ENCODE results near the gene C4orf51.
"Not testable (repeated sequence)": the region's sequence is repeated elsewhere in the genome, so short reads cannot be mapped to it uniquely, and the experiment has no call there.

The C4orf51 gene

GRCh38 chr4:145679991-145680455 lies at the start of gene C4orf51:
C4orf51 (plus strand) TSS chr4:145680146; CDS start chr4:145680204, 58 bp downstream.
- peak in 1 of 58 donors; percentile 4 for DNase-seq

DNA sequence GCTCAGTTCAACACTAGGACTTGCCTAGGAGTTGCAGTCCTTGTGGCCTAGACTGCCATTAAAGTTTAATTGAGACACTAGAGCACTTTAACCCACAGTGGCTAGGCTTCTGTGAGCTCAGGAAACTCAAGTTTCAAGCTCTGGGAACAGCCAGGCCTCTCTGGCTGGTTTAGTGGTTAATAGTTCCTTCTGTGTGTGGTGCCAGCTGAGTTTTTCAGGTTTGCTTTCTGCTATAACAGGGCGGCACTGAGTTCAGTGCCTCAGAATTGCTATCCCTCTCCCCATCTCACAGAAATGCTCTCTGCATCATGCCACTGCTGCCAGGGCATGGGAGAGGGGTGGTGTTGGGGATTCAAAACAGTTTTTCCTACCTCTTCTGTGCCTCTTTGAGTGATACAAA lies 44.8 kb upstream of the C4orf51 start:
- no peak for DNase-seq

DNA sequence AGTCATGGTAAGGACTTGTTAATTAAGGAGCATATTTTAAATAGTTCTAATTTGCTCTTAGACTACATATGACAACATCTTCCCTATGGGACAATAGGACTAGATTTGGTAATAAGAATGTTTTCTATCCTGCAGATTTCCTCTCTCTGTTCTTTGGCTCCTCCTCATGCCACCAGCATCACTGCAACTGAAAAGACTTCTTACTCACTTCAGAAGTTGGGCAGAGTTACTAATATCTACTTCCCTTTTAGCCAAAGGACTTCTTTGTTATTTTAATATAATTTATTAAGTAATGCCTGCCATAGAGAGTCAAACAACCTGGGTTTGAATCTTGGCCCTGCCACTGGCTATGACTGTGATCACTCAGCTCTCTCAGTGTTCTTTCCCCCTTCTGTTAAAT lies 44.3 kb upstream of the C4orf51 start:
- DNase-seq = no peak

- DNase-seq = no peak
These were observed 40.7 kb upstream of the C4orf51 start for GRCh38 chr4:145639186-145639698.

DNA sequence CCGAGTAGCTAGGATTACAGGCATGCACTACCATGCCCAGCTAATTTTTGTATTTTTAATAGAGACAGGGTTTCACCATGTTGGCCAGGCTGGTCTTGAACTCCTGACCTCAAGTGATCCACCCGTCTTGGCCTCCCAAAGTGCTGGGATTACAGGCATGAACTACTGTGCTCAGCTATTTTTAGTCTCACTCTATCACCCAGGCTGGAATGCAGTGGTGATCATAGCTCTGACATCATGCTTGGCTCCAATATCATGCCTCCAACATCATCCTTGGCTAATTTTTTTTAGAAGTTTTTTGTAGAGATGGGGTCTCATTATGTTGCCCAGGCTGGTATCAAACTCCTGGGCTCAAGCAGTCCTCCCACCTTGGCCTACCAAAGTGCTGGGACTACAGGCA lies 39.7 kb upstream of the C4orf51 start:
- DNase-seq = not testable (repeated sequence)

GRCh38 chr4:145643295-145643694 lies 36.7 kb upstream of the C4orf51 start:
- DNase-seq = no peak

DNA sequence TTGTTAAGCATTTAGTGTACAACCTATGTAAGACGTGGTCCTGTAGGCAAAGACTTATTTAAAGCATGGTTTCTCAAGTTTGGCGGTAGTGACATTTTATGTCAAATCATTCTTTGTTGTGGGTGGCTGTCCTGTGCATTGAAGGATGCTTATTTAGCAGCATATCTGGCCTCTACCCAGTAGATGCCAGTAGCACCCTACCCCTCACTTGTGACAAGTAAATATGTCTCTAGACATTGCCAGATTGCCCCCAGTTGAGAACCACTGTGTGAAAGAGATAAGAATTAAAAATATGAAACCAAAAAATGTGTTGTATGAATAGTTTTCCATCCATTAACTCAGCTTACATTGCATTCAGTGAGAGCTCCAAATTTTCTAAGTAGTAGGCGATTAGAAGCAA lies 35.2 kb upstream of the C4orf51 start:
- no peak for DNase-seq

DNA sequence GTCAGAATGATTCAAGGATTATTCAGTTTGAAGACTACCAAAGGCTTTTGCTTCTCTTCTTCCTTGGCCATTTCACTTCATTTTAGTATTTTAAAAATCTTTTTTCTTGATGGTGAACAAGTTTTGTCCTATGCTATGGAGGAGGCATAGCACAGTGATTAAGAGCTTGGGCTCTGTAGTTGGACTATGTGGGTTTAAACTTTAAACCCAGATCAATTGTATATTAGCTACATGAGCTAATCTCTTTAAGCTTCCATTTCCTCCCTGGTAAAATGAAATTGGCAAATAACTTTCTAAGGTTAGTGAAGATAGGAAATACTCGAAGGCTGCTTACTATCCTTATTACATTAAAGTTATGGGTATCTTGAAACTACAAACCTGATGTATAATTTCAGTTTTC lies 23.8 kb upstream of the C4orf51 start:
- DNase-seq = no peak

- DNase-seq = peak in 1 of 58 donors; percentile 1
These were observed 19.9 kb upstream of the C4orf51 start for GRCh38 chr4:145660064-145660463.

- no peak for DNase-seq
These were observed 16.8 kb upstream of the C4orf51 start for GRCh38 chr4:145663194-145663593.

DNA sequence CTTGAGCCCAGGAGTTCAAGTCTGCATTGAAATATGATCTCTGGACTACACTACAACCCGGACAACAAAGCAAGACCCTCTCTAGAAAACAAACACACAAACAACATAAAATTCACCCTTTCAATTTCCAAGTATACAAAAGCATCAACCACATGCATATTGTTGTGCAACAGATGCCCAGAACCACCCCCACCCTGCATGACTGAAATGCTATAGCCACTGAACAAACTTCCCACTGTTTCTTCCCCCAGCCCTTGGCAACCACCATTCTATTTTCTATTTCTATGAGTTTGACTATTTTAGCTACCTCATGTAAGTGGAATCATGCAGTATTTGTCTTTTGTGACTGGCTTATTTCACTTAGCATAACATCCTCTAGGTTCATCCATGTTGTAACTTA lies 14.2 kb upstream of the C4orf51 start:
- DNase-seq = no peak

DNA sequence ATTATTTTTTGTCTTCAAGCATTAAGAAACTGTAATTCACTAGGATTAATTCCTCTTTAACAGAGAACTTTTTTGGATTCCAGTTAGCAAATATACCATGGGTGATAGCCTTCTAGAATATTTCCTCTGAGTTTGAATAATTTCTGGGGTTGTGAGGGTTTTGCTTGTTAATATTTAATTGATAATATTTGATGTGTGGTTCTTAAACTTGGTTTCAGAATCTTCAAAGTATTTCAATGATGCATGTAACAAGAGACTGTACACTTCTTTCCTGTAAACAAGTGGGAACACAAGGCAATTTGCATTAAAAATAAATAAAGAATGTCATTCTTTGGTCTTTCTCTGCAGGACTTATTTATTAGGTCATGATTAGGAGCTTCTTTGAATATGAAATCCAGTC lies 9.5 kb upstream of the C4orf51 start:
- DNase-seq = no peak

GRCh38 chr4:145679520-145679919 lies 426 bp upstream of the C4orf51 start:
- DNase-seq = no peak

DNA sequence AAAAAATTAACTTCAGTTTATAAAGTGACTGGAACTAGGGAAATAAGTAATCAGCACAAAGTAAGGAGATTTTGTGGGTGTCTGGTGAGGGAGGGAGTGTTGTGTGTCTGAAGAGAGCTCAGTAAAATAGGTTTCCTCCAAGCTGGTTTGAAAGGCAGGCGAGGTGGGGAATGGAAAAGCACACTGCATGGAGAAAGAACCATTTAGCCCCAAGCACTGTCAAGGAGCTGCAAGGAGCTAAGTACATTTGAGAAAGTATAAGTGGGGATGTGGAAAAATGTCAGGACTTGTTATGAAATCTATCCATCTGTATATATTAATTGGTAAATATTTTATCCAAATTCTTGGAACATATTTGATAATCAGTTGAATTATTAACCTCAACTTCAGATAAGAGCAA lies 956 bp downstream of the C4orf51 start:
- DNase-seq = no peak

DNA sequence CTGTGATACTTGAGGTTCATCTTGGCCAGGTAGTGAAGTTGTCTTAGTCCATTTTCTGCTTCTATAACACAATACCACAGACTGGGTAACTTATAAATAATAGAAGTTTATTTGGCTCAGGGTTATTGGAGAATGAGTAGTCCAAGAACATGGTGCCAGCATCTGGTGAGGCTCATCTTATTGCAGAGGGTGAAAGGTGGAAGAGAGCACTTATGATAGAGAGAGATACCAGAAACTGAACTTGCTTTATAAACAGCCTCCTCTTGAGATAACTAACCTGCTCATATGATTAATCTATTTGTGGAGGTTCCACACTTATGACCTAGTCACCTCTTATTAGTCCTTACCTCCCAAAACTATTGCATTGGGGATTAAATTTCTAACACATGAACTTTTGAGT lies 1.6 kb downstream of the C4orf51 start:
- no peak for DNase-seq

DNA sequence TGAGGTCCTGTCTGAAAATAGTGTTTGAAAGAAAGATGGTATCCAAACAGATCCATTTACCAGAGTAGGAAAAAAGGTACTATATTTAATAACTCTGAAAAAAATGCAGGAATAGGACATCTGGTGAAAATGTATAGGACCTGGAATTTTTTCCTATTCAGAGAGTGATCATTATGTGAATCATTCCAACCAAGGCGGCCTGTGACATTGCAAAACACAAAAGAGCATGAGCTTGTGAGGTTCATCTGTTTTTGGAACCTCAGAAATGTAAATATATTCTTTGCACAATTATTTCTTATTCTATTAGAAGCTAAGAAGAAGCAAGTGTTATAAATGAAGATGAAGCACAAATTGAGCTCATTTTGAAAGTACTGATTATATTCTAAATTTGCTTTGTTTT lies 2.0 kb downstream of the C4orf51 start:
- no peak for DNase-seq

GRCh38 chr4:145686991-145687390 lies 7.0 kb downstream of the C4orf51 start:
- no peak for DNase-seq

DNA sequence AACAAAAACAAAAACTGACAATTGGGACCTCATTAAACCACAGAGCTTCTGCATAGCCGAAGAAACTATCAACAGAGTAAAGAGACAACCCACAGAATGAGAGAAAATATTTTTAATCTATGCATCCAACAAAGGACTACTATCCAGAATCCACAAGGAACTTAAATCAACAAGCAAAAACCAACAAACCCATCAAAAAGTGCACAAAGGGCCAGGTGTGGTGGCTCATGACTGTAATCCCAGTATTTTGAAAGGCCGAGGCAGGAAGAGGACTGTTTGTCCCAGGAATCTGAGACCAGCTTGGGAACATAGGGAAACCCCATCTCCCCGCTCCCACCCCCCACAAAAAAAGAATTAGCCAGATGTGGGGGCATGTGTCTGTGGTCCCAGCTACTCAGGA lies 10.7 kb downstream of the C4orf51 start:
- DNase-seq = no peak

DNA sequence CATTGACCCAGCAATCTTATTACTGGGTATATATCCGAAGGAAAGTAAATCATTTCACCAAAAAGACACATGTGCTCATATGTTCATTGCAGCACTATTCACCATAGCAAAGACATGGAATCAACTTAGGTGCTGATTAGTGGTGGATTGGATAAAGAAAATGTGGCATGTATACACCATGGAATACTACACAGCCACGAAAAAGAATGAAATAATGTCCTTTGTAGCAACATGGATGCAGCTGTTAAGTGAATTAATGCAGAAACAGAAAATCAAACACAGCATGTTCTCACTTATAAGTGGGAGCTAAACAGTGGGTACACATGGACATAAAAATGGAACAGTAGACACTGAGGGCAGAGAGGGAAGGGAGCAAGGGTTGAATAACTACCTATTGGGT lies 11.5 kb downstream of the C4orf51 start:
- not testable (repeated sequence) for DNase-seq

- DNase-seq = no peak
These were observed 15.0 kb downstream of the C4orf51 start for GRCh38 chr4:145694929-145695328.

- DNase-seq = no peak
These were observed 17.4 kb downstream of the C4orf51 start for GRCh38 chr4:145697332-145697731.

DNA sequence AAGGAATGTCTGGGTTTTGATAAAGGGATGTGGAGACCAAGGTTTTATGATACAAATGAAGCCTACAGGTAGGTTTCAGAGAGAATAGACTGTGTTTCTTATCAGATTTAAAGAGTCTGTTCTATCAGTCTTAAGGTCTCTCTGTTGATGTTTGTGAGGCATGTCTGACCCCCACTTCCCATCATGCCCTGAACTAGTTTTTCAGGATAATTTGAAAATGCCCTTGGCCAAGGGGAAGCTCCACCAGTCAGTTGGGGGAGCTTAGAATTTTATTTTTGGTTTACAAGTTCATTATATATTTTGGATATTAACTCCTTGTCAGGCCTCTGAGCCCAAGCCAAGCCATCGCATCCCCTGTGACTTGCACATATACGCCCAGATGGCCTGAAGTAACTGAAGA lies 18.6 kb downstream of the C4orf51 start:
- no peak for DNase-seq

GRCh38 chr4:145703850-145704497 lies 24.0 kb downstream of the C4orf51 start:
- DNase-seq = no peak

- DNase-seq = no peak
These were observed 29.4 kb downstream of the C4orf51 start for GRCh38 chr4:145709336-145709735.
